AG04449 (cell line): Measurements from ENCODE around the gene MYCN.

Experiments used
- CTCF ChIA-PET: fragments of 350-600 bp; formaldehyde crosslinking; extraction: SDS; loops from one replicate; lab custom pipeline; 2021; ENCODE audit warnings: antibody characterized with exemption; lab: Yijun Ruan, JAX
- POLR2A ChIA-PET: fragments of 400-600, 350-600 bp; formaldehyde crosslinking; extraction: SDS; loops from one replicate; lab custom pipeline; 2020; ENCODE audit warnings: antibody characterized with exemption, inconsistent platforms; lab: Yijun Ruan, JAX
- DNase-seq: peaks from one replicate; pipeline ENCODE4 v3.0.0-alpha.2; 2010; ENCODE audit warnings: low read depth, low spot score
- H3K4me3 ChIP-seq: 2 replicates; pipeline ENCODE4 v1.5.1; 2011; ENCODE audit warnings: low read depth, mild to moderate bottlenecking, control low read depth, low read length
- CTCF ChIP-seq: IDR thresholded peaks from one replicate; pipeline ENCODE4 v1.5.1; 2011; ENCODE audit warnings: mild to moderate bottlenecking, moderate library complexity, low read length, control low read depth, inconsistent platforms; ENCODE audit not compliant: insufficient read depth; ENCODE audit errors: missing control alignments

Gene MYCN

GRCh38 chr2:15937882-15938802, 2.2 kb upstream of the MYCN start:
- DNase-seq, result no peak
- no peak overlapping the region for H3K4me3 ChIP-seq
- POLR2A ChIA-PET, result no interaction called here
- no peak for TF ChIP-seq CTCF
- CTCF ChIA-PET, result no interaction called here

- no peak for TF ChIP-seq CTCF
- DNase-seq, result no peak
- POLR2A ChIA-PET, result no interaction called here
- CTCF ChIA-PET, result interaction anchor here (1.3 to 1.8 kb wide), 2 partner anchors 8 to 670 kb away, joined by 3 to 9 read pairs; no protein-coding TSS in a partner anchor
- no peak overlapping the region for H3K4me3 ChIP-seq
Measured at GRCh38 chr2:15938803-15939555, 1.4 kb upstream of the MYCN start.

GRCh38 chr2:15939556-15939853, 845 bp upstream of the MYCN start:
- no peak for DNase-seq
- CTCF ChIA-PET, result interaction anchor here (1.3 to 1.8 kb wide), 2 partner anchors 8 to 669 kb away, joined by 3 to 9 read pairs; no protein-coding TSS in a partner anchor
- TF ChIP-seq CTCF, result no peak
- POLR2A ChIA-PET, result interaction anchor here (0.7 kb wide), 1 partner anchor 9 kb away, joined by 3 read pairs; no protein-coding TSS in a partner anchor
- no peak overlapping the region for H3K4me3 ChIP-seq

GRCh38 chr2:15940661-15941480, 521 bp downstream of the MYCN start:
- ChIA-PET CTCF (interaction anchor here (1.8 kb wide), 1 partner anchor 668 kb away, joined by 9 read pairs; no protein-coding TSS in a partner anchor), POLR2A (no interaction called here)
- no peak overlapping the region for H3K4me3 ChIP-seq
- DNase-seq, result no peak
- no peak for TF ChIP-seq CTCF

GRCh38 chr2:15941481-15941850, 1.1 kb downstream of the MYCN start:
- ChIA-PET CTCF (no interaction called here), POLR2A (no interaction called here)

More at GRCh38 chr2:15941481-15941850, 1.1 kb downstream of the MYCN start:
- H3K4me3 ChIP-seq, result no peak overlapping the region
- DNase-seq, result no peak
- TF ChIP-seq CTCF, result no peak
